ENCODE measurements around the gene FAM193A.
"Not testable (repeated sequence)": the region's sequence is repeated elsewhere in the genome, so short reads cannot be mapped to it uniquely, and the experiment has no call there.

Gene FAM193A

DNA sequence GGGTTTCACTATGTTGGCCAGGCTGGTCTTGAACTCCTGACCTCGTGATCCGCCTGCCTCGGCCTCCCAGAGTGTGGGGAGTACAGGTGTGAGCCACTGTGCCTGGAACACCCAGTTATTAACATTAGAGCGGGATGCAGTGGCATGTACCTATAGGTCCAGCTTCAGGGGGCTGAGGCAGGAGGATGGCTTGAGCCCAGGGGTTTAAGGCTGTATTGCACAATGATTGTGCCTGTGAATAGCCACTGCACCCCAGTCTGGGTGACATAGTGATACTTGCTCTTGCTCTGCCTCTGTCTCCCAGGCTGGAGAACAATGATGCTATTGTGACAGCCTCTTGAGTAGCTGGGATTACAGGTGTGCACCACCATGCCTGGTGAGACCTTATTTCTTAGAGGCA, 39.8 kb downstream of the FAM193A start:
- no peak for DNase-seq

DNA sequence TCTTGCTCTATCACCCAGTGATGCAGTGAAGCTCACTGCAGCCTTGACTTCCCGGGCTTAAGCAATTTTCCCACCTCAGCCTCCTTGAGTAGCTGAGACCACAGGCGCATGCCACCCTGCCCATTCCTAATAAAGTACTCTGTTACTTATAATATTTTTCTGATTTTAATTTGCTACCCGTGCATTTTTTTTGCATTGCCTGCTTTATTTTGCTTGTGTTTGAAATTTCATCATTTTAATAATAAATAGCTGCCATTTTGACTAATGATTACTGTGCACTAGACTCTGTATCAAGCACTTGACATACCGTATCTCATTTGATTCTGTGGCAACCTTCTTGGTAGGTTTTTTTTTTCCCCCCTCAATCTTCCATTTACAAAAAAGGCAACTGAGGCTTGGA, 41.7 kb downstream of the FAM193A start:
- no peak for DNase-seq

DNA sequence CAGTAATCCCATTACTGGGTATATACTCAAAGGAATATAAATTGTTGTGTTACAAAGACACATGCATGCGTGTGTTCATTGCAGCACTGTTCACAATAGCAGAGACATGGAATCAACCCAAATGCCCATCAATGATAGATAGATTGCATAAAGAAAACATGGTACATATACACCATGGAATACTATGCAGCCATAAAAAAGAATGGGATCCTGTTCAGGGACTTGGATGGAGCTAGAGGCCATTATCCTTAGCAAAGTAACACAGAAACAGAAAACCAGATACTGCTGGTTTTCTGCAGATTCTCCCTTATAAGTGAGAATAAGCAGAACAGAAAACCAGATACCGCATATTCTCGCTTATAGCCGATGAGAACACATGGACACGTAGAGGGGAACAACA, 43.5 kb downstream of the FAM193A start:
- DNase-seq = no peak

DNA sequence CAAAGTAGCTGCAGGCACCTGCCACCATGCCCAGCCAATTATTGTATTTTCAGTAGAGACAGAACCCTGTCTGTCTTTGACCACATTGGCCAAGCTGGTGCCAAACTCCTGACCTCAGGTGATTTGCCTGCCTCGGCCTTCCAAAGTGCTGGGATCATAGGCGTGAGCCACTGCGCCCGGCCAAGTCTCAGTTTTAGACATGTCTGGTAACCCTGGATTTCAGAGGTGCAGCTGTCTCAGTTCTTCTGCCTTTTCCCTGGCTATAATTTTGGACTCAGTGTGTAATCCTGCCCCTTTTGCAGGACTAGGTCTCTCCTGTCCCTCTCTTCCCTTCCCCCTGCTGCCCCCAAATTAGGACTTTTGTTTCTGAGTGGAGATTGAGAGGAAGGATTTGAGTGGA, 46.6 kb downstream of the FAM193A start:
- no peak for DNase-seq

DNA sequence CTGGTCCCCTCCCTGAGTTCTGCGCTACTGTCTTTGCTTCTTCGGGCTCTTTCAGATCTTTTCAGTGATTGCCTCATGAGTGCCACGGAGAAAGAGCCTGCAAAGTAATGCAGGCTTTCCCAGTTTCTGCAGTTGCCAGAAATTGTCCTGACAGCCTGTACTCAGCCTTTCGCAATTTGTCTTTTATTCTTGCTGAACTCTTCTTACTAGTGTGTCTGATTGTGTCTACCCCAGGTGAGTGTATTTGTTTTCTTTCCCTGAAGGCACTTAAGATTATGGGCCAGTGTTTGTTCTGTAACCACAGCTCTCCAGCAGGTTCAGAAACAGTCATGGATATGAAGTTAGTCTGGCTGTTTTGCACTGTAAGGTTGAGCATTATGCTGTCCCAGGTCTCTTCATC, 47.1 kb downstream of the FAM193A start:
- no peak for DNase-seq

DNA sequence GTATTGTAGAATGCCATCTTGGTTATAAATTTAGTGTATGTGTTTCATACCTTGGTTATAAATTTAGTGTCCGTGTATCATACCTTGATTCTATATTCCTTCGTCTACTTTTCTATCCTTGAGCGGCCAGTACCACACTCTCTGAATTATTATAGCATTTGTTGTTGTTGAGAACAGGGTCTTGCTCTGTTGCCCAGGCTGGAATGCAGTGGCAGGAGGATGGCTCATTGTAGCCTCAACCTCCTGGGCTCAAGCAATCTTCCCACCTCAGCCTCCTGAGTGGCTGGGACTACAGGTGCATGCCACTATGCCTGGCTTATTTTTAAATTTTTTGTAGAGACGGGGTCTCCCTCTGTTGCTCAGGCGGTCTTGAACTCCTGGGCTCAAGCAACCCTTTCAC, 50.1 kb downstream of the FAM193A start:
- no peak for DNase-seq

DNA sequence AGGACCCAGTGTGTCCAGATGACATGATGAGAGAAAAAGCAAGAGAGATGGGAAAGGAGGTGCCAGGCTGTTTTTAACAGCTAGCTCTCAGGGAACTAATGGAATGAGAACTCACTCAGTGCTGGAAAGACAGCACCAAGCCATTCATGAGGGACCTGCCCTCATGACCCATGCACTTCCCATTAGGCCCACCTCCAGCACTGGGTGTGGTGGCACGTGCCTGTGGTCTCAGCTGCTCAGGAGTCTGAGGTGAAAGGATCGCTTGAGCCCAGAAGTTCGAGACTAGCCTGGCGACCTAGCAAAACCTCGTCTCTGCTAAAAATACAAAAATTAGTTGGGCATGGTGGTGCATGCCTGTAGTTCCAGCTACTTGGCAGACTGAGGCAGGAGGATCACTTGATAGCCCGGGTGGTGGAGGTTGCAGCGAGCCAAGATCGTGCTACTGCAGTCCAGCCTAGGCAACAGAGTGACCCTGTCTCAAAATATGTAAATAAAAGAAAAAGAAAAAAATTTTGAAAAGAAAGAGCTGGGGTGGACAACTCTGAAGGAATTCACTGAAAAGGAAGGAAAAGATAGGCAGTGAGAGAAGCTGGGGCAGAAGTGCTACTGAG, 50.9 kb downstream of the FAM193A start:
- no peak for DNase-seq

DNA sequence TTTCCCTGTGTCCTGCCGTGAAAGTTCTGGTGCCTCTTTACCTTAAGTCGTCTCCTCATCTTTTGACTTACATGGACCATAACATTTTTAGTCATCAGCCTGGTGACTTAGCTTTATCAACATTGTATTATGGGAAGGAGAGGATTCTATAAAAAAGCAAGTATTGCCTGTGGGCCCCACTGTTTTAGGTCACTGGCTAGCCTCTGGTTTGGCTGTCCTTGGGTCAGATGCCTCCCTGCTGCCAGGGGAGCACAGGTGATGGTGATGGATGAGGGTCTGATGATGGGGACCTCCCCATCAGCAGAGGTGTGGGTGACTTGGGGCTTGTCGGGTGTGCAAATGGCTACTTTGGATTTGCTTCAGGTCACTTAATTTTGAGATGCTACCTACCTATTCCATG, 51.8 kb downstream of the FAM193A start:
- DNase-seq = no peak

DNA sequence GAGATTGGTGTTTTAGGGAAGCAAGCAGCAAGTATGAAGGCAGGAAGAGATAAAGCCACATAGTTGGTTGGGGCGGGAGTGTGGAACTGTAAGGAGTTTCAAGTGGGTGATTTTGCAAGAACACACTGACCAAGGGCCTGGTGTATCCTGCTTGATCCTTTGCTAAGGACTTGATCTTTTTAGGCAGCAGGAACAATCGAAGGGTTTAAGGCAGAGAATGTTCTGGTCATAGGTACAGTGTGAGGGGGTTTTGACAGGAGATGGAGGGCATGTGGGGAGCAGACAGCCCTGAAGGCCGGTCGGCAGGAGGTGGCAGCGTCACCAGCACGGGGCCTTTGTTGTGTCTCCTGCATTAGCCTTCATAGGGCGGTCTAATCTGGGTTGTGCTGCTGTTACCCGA, 54.7 kb downstream of the FAM193A start:
- DNase-seq = no peak

DNA sequence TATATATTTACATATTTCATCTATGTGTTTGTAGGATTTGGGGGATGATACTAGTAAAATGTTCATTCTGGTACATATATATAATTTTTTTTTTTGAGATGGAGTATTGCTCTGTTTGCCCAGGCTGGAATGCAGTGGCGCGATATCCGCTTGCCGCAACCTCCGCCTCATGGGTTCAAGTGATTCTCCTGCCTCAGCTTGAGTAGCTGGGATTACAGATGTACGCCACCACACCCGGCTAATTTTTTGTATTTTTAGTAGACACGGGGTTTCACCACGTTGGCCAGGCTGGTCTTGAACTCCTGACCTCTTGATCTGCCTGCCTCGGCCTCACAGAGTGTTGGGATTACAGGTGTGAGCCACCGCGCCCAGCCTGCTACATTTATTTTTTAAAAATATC, 55.6 kb downstream of the FAM193A start:
- not testable (repeated sequence) for DNase-seq

DNA sequence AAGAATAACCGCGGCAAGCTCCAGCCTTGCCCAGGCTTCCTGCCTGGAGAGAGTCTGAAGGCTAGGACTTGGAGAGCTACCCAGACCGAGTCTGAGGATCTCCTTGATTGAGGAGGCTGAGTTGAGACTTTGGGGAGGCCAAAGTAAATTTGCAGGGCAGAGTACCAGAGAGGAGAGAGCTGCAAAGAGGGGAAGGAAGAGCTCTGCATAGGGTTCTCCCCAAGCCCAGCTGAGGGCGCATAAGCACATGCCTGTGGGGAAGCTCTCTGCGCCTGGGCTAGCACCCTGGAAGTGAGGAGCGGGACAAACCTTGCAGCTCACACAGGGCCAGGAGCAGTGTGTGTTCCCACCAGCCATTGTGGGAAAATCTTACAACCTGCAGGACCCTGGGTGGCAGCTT, 56.1 kb downstream of the FAM193A start:
- DNase-seq = no peak

DNA sequence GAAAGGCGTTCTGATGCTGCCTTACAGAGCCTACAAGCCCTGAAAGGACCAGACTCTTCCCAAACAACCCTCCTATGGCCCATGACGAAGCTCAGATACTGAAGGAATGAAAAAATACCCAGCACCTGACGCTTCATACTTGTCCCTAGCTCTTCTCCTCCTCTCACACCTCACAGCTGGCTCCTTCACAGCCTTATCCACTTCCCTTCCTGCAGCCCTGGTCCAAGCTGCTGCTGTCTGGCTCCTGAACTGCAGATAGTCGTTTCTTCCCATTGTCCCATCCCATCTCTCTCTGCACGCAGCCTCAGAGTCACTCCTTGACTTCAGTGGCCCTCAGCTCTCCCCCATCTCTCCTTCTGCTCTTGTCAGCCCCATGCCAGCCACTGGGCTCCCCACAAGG, 56.6 kb downstream of the FAM193A start:
- DNase-seq = no peak

DNA sequence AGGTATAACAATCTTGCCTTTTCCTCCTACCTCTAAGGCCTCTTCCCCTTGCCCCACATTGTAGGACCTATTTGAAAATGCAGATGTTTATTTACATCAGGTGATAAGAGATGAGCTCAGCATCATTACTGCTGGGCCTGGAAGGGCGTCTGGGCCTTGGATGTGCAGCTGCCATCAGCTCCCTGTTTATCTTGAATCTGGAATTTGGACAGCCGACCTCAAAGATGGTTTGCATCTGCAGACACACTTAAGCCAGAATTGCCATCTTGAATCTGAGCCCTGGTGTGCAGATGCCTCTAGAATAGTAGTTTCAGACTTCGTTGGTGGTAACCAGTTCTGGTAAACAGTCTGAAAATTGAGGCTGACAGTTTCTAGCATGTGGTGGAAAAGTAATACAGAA, 59.0 kb downstream of the FAM193A start:
- DNase-seq = no peak

DNA sequence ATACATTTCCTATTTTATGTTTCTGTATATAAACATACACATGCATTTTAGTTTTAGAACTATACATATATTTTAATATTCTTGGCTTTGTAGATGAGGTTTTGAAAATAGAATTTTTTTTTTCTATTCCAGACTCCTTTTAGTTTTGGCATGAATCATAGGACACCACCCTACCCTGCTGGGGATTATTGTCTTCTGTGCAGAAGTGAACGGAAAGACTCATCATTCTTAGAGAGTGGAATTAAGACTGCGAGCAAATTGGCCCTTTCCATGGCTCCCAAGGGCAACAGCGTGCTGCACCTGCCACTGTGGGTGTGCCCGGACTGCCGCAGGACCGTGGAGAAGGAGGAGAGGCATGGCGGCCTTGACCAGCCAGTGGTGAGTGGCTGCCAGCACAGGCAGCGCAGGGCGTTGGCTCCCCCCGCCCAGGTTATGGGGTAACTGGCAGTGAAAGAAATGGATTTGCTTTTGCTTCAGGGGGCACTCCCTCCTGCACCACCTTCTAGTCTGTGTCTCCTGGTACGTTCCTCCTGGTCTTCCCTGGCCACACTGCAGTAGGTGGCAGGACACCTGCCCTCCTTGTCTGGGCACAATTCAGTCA, 59.6 kb downstream of the FAM193A start:
- no peak for DNase-seq

DNA sequence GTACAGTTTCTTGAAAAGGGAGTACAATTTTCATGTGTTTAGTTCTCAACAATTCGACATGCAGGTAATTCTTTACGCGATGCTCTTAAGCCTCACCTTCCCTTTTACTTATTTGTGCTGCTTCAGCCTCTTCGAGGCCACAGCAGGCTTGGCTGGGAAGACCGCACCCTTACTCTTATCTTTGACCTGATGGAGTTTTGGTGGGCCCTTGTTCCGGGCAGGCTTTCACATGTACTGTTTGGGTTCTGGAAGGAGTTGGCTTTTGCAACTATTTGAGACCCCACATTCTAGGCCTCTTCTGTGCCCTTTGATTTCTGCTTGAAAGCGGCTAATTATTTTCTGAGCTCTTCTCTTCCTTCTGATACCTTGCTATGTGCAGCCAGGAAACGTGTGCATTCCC, 60.2 kb downstream of the FAM193A start:
- no peak for DNase-seq

DNA sequence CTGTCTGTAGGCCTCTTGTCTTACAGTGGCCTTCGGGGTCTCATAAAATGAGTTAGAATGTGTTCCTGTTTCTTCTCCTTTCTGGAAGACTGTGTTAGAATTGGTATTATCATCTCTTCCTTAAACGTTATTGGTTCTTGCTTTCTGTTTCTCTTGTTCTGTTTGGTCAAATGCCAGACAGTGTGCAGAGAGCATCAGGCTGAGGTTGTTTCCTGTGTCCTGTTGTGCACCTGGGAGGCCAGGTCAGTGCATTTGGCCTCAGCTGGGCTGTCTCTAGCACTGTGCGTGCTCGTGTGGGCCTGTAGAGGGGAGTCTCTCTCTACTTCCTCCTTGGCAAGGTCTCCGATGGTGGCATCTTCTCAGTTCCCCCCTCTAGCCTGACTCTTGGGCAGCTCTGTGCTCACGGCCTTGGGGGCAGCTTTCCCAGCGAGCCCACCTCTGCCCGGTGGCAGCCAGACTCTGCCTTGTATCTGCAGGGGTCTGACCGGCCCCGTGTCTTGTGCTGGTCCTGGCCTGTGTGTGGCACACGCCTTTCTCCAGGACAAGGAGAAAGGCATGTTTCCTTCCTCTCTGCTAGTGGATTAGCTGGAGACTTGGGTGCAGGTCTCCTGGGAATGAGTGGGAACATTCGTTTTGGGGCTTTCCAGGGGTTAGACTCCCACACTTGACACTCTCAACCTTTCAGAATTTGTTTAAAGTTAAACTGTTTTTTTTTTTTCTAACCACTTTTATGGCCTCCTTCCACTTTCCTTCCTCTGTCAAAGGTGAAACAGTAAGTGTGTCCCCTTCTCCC, 62.3 kb downstream of the FAM193A start:
- no peak for DNase-seq

DNA sequence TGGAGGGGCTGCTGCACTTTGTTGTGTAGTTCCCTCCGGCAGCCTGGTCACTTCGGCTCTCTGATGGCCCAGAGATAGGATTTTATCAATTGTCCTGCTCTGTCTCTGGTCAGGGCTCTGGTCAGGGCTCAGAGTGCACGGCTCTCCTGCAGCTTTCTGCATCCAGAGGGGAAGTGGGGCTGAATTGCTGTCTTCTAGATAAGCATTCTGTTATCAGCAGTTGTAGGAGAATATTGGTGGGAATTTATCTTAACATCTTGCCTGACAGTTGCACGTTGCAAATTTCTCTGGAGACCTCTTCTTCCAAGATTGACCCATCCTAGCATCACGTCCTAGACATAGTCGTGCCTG, 62.8 kb downstream of the FAM193A start:
- DNase-seq = no peak

DNA sequence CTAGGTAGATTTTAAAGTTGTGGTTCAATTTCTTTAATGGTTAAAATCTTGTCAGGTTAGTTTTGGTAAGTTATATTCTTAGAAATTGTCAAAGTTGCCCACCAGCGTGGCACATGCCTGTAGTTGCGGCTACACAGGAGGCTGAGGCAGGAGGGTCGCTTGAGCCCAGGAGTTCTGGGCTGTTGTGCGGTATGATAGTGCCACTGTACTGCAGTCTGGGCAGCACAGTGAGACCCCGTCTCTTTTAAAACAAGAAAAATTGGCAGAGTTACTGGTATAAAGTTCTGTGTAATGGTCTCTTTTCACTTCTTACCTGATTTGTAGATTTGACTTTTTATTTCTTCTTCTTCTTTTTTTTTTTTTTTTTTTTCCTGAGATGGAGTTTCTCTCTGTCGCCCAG, 64.4 kb downstream of the FAM193A start:
- DNase-seq = no peak

DNA sequence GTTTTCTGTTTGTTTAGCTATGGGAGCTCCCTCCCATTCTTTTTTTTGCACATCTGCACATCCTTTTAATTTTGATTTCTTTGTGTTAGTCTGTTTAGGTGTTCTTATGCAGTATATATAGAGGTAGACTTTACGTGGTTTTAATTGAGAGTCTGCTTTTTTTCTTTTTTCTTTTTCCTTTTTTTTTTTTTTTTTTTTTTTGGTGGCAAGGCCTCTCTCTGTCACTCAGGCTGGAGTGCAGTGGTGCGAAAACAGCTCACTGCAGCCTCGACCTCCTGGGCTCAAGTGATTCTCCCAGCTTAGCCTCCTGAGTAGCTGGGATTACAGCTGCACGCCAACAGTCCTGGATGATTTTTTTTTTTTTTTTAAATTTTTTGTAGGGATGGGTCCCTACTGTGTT, 68.2 kb downstream of the FAM193A start:
- DNase-seq = no peak

DNA sequence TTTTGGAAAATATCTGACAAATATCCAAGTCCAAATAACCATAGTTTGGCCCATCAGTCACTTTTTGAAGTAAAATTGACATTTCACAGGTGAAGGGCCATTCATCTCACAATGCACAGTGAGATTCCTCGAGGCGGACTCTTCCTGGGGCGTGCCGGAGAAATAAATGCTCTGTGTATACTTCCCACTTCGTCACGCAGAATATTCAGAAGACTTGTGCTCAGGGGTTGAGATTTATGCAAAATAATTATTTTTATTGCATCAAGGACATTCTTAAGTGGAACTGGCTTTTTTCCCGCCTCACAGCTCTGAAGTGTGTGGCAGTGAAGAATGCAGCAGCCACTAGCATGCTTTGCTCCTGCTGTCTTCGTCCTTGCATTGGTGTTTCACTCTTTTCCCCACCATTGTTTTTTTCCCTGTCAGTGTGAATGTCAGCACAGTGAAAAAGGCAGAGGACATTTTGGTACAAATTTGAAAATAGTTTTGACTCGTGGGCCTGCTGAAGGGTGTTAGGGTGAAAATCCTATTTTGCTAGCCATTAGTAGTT, 70.6 kb downstream of the FAM193A start:
- DNase-seq = no peak

DNA sequence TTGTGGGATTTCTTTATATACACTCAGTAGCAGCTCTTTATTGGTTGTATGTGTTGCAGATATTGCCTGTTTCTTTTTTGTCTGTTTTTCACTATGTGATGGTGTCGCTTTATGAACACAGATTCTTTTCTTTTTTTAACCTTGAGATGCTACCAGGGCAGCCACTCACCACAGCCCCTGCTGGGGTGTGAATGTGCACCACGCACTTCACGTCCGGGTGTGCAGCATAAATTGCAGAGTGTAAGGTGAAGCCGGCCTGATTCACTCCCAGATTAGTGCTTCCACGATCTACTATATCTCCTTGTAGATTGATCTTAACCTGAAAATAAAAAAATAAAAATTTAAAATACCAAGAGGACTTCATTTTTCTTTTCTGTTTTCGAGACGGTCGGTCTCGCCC, 71.4 kb downstream of the FAM193A start:
- no peak for DNase-seq

DNA sequence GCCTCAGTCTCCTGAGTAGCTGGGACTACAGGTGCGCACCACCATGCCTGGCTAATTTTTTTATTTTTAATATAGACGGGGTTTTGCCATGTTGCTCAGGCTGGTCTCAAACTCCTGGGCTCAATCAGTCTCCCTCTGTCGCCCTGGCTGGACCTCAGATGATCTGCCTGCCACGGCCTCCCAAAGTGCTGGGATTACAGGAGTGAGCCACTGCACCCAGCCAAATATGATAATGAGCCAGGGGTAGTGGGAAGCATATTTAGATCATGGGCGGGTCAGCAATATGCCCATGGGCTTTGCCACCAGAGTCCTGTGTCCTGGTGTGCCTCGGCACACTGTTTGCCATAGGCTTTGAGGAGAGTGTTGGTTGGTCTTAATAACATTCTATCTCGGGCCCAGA, 71.8 kb downstream of the FAM193A start:
- DNase-seq = no peak

DNA sequence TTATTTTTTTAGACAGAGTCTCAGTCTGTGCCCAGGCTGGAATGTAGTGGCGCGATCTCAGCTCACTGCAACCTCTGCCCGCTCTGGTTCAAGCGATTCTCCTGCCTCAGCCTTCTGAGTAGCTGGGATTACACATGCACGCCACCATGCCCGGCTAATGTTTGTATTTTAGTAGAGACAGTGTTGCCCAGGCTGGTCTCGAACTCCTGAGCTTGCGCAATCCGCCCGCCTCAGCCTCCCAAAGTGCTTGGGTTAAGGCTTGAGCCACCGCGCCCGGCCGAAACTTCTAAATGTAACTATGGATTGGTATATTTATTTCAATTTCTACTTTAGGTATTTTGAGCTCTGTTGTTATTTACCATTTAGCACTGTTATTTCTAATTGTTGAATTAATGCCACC, 79.4 kb downstream of the FAM193A start:
- no peak for DNase-seq

DNA sequence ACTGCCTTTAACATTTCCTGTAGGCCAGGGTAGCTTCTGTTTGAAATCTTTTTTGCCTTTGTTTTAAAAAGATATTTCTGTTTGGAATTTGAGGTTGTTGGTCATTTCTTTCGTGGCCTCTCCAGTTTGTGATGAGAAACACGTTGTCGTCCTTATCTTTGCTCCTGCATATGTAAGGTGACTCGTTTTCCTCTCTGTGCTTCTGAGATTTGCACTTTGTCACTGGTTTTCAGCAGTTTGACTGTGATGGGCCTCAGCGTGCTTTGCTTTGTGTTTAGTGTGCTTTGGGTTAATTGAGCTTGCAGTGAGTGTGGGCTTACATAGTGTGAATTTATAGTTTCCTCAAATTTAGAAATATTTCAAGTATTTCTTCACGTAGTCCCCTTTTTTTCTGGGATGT, 81.5 kb downstream of the FAM193A start:
- DNase-seq = no peak

Data from activated CD4-positive, alpha-beta T cell treated with anti-CD3 and anti-CD28 coated beads for 48 hours (primary cell).